ENCODE results near the gene TMEM168.
"Not testable (repeated sequence)": the region's sequence is repeated elsewhere in the genome, so short reads cannot be mapped to it uniquely, and the experiment has no call there.

Gene TMEM168

GRCh38 chr7:112781110-112781509 is 9.1 kb downstream of the TMEM168 start:
- DNase-seq = no peak

GRCh38 chr7:112779667-112780066 is 10.5 kb downstream of the TMEM168 start:
- DNase-seq = no peak

DNA sequence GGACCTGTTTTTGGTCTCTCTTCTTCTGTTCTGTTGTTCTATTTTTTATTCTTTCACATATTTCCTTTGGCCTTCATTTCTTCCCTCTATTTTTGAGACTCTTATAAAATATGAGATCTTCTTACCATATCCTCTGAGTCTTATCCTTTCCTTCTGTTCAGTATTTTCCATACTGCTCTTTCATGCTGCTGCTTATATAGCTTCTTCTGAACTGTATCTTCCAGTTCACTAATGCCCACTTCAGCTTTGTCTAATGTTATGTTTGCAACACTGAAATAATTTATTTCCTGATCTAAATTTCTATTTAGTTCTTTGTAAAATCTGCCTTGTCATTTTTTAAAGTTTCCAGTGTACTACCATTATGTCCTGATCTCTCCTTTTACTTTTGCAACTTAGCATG is 12.8 kb downstream of the TMEM168 start:
- DNase-seq = no peak

GRCh38 chr7:112771166-112771565 is 19.0 kb downstream of the TMEM168 start:
- DNase-seq = no peak

GRCh38 chr7:112770051-112770450 is 20.1 kb downstream of the TMEM168 start:
- DNase-seq = no peak

DNA sequence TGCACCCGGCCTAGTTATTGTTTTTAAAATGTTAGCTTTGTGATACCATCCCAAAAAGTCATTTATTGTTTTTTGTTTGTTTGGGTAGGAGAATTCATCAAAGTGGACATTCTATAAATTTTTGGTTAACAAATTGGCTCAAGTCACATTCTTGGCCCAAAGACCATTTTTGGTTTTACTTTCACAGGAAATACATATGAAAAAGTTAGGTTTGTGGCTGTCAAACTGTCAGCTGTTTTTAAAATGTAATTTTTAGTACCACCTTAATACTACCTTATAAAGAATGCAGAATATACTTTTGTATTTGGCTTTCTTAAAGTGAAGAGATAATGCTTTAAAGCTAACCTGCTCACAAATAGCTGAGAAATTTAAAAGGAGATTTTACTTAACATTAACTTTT is 25.1 kb downstream of the TMEM168 start:
- no peak for DNase-seq

DNA sequence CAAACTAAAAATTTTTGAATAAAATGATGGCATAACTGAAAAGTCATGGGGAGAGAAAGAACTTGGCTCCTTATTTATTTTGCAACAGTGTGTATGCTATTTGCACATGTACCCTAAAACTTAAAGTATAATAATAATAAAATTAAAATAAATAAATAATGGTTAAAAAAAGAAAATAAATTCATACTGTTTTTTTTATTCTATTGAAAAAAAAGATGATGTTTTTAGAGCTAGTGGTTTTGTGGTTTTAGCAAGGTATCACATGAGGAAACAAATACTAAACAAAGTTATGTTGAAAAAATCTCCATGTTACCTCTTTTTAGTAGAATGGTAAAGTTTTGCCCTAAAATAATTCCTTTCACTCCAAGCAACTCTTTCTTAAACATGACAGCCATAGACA is 26.2 kb downstream of the TMEM168 start:
- no peak for DNase-seq

- no peak for DNase-seq
Measured at GRCh38 chr7:112763298-112763697, 26.9 kb downstream of the TMEM168 start.

DNA sequence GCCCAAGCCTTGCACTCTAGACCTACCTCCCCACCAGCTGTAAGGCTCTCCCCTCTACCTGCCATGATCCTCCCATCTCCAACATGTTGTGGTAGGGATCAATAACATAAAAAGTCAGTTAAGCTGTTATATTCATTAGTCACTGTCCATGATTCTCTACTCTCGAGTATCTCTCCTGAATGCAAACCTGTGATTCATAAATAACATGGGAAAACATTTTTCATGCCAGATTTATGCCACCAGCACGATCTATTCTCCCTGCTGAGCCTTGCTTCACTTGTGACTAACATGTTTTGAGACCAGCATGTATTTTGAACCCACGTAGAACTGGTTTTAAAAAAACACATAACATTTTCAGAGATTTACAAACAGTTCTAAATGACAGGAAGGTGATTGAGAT is 30.3 kb downstream of the TMEM168 start:
- no peak for DNase-seq

- no peak for DNase-seq
Measured at GRCh38 chr7:112757337-112757736, 32.9 kb downstream of the TMEM168 start.

DNA sequence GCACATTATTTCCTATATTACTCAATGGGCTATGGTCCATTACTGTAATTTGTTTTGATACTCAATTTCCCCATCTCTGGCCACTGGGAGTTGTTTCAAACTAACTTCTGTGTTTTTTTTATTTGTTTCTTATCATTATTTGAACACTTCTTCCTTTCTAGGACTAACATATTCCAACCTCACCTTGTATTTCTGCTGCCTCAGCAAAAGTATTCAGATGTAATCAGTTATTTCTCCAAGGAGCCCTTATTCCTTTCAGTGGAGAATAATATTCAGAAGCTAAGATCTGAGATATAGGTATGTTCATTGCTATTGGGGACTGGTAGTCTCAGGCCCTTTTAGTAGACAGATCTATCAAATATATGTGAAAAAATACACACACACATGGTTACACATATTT is 36.9 kb downstream of the TMEM168 start:
- no peak for DNase-seq

GRCh38 chr7:112752576-112752975 is 37.6 kb downstream of the TMEM168 start:
- no peak for DNase-seq

DNA sequence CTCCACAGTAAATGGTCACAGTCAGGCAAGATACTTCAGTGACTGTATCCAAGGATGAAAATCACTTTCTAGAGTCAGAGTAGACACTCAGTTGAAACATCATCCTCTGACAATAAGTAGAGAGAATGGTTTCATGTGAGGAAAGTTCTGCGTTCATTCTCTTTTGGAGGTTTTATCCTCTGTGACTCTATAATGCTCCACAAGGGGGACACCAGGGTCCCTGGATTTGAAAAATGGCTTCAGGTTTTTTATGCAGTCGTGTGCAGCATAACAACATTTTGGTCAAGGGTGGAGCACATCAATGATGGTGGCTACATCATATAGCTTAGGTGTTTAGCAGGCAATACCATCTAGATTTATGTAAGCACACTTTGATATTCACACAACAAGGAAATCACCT is 40.4 kb downstream of the TMEM168 start:
- no peak for DNase-seq

DNA sequence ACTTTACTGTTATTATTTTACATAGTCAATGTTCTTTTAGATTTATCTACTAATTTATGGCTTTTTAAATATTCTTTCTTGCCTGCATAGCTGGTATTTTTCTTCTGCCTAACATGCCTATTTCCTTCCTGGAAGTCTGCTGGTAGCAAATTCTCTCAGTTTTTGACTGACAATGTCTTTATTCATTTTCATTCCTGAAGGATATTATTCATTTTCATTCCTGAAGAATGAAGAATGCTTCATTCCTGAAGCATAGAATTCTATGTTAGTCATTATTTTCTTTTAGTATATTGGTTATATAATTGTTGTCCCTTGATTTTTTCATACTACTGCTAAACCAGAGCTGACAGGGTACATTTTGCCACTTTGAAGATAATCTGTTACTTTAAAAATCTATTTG is 41.8 kb downstream of the TMEM168 start:
- no peak for DNase-seq

DNA sequence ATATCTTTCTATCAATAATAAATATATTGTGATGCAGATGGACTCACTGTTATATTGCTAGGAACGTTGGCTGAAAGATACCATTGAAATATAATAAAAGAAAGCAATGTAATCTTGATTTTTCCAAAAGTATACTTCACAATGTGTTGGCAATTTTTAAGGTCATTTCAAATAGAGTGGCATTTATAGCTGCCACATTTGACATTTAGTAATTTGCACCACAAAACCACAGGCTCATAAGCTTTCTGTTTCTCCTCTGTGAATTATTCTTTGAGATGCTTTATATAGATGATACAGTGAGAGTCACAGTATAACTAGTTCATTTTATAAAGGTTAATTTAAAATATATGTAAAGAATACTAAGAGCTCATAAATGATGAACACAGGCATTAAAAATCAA is 44.6 kb downstream of the TMEM168 start:
- DNase-seq = no peak

GRCh38 chr7:112744818-112745217 is 45.4 kb downstream of the TMEM168 start:
- DNase-seq = no peak

DNA sequence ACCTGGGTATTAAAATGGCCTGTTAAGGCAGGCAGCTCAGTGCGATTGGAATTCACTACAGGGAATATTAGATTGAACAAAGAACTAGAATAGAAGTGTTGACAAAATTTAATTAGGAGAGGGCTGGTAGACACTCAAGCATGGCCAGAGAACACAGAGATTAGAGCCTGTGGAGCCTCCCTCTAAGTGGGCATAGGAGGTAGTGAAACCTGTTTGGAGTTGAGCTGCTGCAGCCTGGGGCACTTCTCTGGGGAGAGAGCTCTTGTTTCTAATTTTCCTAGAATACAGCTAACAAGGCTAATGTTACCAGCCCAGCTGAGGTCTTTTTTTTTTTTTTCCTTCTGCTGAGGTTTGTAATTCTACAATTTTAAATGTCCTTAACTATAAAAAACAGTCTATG is 46.4 kb downstream of the TMEM168 start:
- DNase-seq = no peak

DNA sequence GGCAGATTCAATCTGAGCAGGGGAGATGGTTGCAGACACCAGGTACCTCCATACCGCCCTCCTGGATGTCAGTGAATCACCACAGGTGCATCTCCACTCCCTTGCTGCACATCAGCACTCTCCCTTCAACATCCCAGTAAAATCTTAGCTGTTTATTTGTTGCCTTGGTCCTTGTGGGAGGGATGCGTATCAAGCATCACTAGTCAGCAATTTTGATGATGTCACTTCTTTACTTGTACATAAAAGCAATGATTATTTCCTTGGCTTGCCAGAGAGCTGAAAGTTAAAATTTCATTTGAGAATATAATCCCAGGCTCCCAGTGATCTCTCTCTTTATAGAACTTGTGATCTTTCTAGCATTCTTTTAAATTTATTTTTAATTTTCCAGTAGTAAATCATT is 49.5 kb downstream of the TMEM168 start:
- no peak for DNase-seq

- DNase-seq = no peak
Measured at GRCh38 chr7:112739436-112740180, 50.6 kb downstream of the TMEM168 start.

- no peak for DNase-seq
Measured at GRCh38 chr7:112735261-112735660, 54.9 kb downstream of the TMEM168 start.

GRCh38 chr7:112731324-112731723 is 58.9 kb downstream of the TMEM168 start:
- DNase-seq = not testable (repeated sequence)

DNA sequence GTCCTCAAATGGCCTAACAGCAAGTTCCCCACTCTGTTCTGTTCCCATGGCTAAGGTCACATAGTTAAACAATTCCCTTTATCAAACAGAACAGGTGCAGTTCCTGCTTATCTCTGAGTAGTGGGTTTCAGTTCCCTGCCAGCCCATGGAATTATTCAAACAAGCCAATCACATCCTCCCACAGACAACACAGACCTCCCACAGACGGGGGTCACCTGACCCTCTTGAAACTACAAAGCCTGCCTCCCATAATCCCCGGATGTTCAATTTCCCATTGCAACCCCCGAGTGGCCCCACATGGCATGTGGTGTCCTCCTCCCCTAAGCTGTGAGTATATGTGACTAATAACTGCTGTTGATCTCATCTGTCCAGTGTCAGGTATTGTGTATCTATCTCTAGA is 64.1 kb downstream of the TMEM168 start:
- no peak for DNase-seq

- no peak for DNase-seq
Measured at GRCh38 chr7:112723416-112723815, 66.8 kb downstream of the TMEM168 start.

GRCh38 chr7:112721366-112721765 is 68.8 kb downstream of the TMEM168 start:
- no peak for DNase-seq

DNA sequence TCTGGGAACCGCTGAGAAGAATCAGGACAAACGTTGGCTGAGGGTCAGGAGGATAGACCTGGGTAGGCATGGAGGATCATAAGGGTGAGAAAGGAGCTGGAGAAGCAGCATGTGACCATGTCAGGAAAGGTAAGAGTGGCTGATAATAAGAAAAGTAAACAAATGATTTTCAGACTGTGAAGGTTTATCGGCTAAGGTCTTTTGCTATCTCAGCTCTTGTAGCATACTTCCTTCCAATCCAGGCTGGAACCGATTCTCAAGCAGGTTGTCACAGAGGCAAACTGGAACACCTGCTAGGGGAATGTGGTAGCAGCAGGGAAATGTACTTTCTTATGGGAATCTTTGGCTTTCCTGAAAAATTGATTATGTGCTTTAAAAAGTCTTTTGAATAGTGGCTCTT is 74.7 kb downstream of the TMEM168 start:
- no peak for DNase-seq
